ENCODE results near the gene SLC25A30. TPM values are rescaled to one million over a fixed set of nuclear protein-coding genes. Genes with fewer than 3 reads are reported as not detected.
A peak's percentile ranks its signal among the peaks of the same experiment; 100 is the strongest.

SLC25A30 gene
- total and polyA plus RNA-seq, 7 donors = 6.2 to 69.8 (median 42.8) TPM

- 37 to 61% (median 44%) methylated on average over 1 of the region's 1 CpG for WGBS, 3 donors
- peak overlapping the region; percentile 66 for H3K27ac ChIP-seq
- H3K4me3 ChIP-seq = no peak overlapping the region
- H3K9me3 ChIP-seq = no peaks in the 10 kb centered on the region
- ATAC-seq (peak in 1 of 4 donors; percentile 38), DNase-seq (no peak)
- no peaks in the 10 kb centered on the region for H3K27me3 ChIP-seq (ENCODE audit: insufficient read depth in 3 of 3, low read length in 2 of 3)
- peaks cover 20% of the 10 kb centered on the region for H3K4me1 ChIP-seq
- no peak for TF ChIP-seq CTCF (IDR thresholded peaks at IDR 0.05)
- intact Hi-C loops (cut with DNase I) = no loop called here
- peaks cover 0 to 67% of the 10 kb centered on the region in 2 donors for H3K36me3 ChIP-seq (ENCODE audit: insufficient read depth in 1 of 2, low read depth in 1 of 2)
These were observed 16.9 kb downstream of the SLC25A30 start for GRCh38 chr13:45401314-45401713.

- no peaks in the 10 kb centered on the region for H3K27me3 ChIP-seq (ENCODE audit: insufficient read depth in 3 of 3, low read length in 2 of 3)
- peaks cover 39% of the 10 kb centered on the region for H3K4me1 ChIP-seq
- H3K4me3 ChIP-seq = no peak overlapping the region
- 80 to 90% (median 87%) methylated on average over 4 of the region's 4 CpGs for WGBS, 3 donors
- peaks cover 0 to 58% of the 10 kb centered on the region in 2 donors for H3K36me3 ChIP-seq (ENCODE audit: insufficient read depth in 1 of 2, low read depth in 1 of 2)
- H3K27ac ChIP-seq = peak overlapping the region; percentile 28
- no peak for TF ChIP-seq CTCF (IDR thresholded peaks at IDR 0.05)
- DNase-seq (no peak), ATAC-seq (no peak)
- intact Hi-C loops (cut with DNase I) = loop anchor here in 1 of 2 donors (5.0 kb wide), 1 partner anchor 37 kb away; no protein-coding TSS in a partner anchor
- H3K9me3 ChIP-seq = no peaks in the 10 kb centered on the region
These were observed 19.3 kb downstream of the SLC25A30 start for GRCh38 chr13:45398877-45399276.

- no peak overlapping the region for H3K4me3 ChIP-seq
- no peak for ATAC-seq
- DNase-seq = no peak
- no peak for TF ChIP-seq CTCF (IDR thresholded peaks at IDR 0.05)
- peaks cover 47% of the 10 kb centered on the region for H3K4me1 ChIP-seq
- intact Hi-C loops (cut with DNase I) = loop anchor here in 1 of 2 donors (5.0 kb wide), 1 partner anchor 34 kb away; no protein-coding TSS in a partner anchor
- H3K27me3 ChIP-seq (ENCODE audit: insufficient read depth in 3 of 3, low read length in 2 of 3) = no peaks in the 10 kb centered on the region
- H3K27ac ChIP-seq = peak overlapping the region; percentile 79
- H3K9me3 ChIP-seq = no peaks in the 10 kb centered on the region
- H3K36me3 ChIP-seq (ENCODE audit: insufficient read depth in 1 of 2, low read depth in 1 of 2) = peaks cover 0 to 52% of the 10 kb centered on the region in 2 donors
- WGBS, 3 donors = 55 to 63% (median 58%) methylated on average over 9 of the region's 9 CpGs
These were observed 21.6 kb downstream of the SLC25A30 start for GRCh38 chr13:45396533-45397095.

DNA sequence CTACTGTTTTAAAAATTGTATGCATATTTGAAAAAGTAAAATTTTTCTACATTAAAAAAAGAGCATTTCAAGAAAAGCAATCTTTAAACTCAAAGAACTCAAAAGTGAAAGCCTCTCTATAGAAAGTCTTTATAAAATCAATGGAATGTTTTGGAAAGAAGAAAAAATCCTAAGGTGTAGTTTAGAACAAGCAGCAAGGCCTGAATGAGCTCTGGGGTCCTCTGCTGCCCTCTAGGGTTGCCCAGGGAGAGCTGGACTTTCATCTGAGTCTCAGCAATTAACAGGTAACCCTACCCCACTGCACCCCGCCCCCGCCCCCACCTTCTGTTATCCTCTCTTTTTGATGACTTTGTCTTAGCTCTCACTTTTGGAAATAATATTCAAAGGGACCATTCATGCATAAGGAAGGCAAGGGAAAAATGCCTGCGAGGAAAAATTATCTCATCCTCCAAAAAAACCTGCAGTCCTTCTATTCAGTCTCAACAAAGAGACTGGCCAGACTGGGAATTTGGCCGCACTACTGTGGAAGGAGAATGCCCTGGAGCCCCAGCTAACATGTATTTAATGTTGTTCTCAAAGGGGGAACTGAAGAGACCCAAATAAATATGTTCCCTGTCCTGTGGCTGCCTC is 24.1 kb downstream of the SLC25A30 start:
- peak; percentile 62 for TF ChIP-seq CTCF (IDR thresholded peaks at IDR 0.05)
- Histone ChIP-seq H3K36me3 (ENCODE audit: insufficient read depth in 1 of 2, low read depth in 1 of 2) (peaks cover 0 to 32% of the 10 kb centered on the region in 2 donors), H3K27ac (peak overlapping the region; percentile 79), H3K27me3 (ENCODE audit: insufficient read depth in 3 of 3, low read length in 2 of 3) (no peaks in the 10 kb centered on the region), H3K9me3 (no peaks in the 10 kb centered on the region), H3K4me3 (no peak overlapping the region), H3K4me1 (peaks cover 42% of the 10 kb centered on the region)
- ATAC-seq (peak; percentile 54 to 80 (median 67)), DNase-seq (no peak)
- WGBS, 3 donors = 24 to 34% (median 29%) methylated on average over 4 of the region's 4 CpGs
- intact Hi-C loops (cut with DNase I) = no loop called here

All from psoas muscle (tissue), 8 donors.